GM19397 (cell line): Measurements from ENCODE around the gene TNRC6B.
"Not testable (repeated sequence)": the region's sequence is repeated elsewhere in the genome, so short reads cannot be mapped to it uniquely, and the experiment has no call there.

ENCODE experiments used
- ATAC-seq: cut with Tn5 transposase; IDR thresholded peaks from one replicate; pipeline ENCODE4 v1.9.1; 2021; ENCODE audit warnings: mild to moderate bottlenecking, moderate library complexity; ENCODE audit not compliant: unreplicated experiment

Gene TNRC6B

GRCh38 chr22:40210818-40211217 lies 33.1 kb downstream of the TNRC6B start:
- ATAC-seq, result peak; percentile 58

- no peak for ATAC-seq
Measured at GRCh38 chr22:40211476-40212054, 33.8 kb downstream of the TNRC6B start.

GRCh38 chr22:40212121-40212520 lies 34.4 kb downstream of the TNRC6B start:
- no peak for ATAC-seq

- ATAC-seq, result no peak
Measured at GRCh38 chr22:40213478-40213877, 35.8 kb downstream of the TNRC6B start.

GRCh38 chr22:40215266-40215665 lies 37.5 kb downstream of the TNRC6B start:
- ATAC-seq, result no peak

- ATAC-seq, result peak; percentile 42
Measured at GRCh38 chr22:40216041-40216756, 38.5 kb downstream of the TNRC6B start.

- ATAC-seq, result no peak
Measured at GRCh38 chr22:40218152-40218551, 40.4 kb downstream of the TNRC6B start.

GRCh38 chr22:40218723-40219294 lies 41.1 kb downstream of the TNRC6B start:
- no peak for ATAC-seq

- ATAC-seq, result no peak
Measured at GRCh38 chr22:40220316-40221054, 42.8 kb downstream of the TNRC6B start.

GRCh38 chr22:40221055-40221414 lies 43.3 kb downstream of the TNRC6B start:
- no peak for ATAC-seq

GRCh38 chr22:40222979-40223378 lies 45.3 kb downstream of the TNRC6B start:
- not testable (repeated sequence) for ATAC-seq

GRCh38 chr22:40224702-40225101 lies 47.0 kb downstream of the TNRC6B start:
- ATAC-seq, result no peak

GRCh38 chr22:40226620-40227019 lies 48.9 kb downstream of the TNRC6B start:
- ATAC-seq, result no peak

GRCh38 chr22:40231618-40232313 lies 54.0 kb downstream of the TNRC6B start:
- ATAC-seq, result no peak

- ATAC-seq, result no peak
Measured at GRCh38 chr22:40232624-40233023, 54.9 kb downstream of the TNRC6B start.

- ATAC-seq, result no peak
Measured at GRCh38 chr22:40233886-40234285, 56.2 kb downstream of the TNRC6B start.

GRCh38 chr22:40234658-40235057 lies 56.9 kb downstream of the TNRC6B start:
- no peak for ATAC-seq

GRCh38 chr22:40235308-40235707 lies 57.6 kb downstream of the TNRC6B start:
- ATAC-seq, result no peak

- ATAC-seq, result no peak
Measured at GRCh38 chr22:40236131-40236665, 58.5 kb downstream of the TNRC6B start.

GRCh38 chr22:40237241-40237640 lies 59.5 kb downstream of the TNRC6B start:
- no peak for ATAC-seq
